HPDE6-E6E7 (cell line): Measurements from ENCODE around the gene C19orf25.
"Not testable (repeated sequence)": the region's sequence is repeated elsewhere in the genome, so short reads cannot be mapped to it uniquely, and the experiment has no call there.

Experiments used
- DNase-seq: peaks from one replicate; pipeline ENCODE4 v3.0.0; 2011; ENCODE audit warnings: missing footprints; ENCODE audit errors: extremely low spot score

The C19orf25 gene

DNA sequence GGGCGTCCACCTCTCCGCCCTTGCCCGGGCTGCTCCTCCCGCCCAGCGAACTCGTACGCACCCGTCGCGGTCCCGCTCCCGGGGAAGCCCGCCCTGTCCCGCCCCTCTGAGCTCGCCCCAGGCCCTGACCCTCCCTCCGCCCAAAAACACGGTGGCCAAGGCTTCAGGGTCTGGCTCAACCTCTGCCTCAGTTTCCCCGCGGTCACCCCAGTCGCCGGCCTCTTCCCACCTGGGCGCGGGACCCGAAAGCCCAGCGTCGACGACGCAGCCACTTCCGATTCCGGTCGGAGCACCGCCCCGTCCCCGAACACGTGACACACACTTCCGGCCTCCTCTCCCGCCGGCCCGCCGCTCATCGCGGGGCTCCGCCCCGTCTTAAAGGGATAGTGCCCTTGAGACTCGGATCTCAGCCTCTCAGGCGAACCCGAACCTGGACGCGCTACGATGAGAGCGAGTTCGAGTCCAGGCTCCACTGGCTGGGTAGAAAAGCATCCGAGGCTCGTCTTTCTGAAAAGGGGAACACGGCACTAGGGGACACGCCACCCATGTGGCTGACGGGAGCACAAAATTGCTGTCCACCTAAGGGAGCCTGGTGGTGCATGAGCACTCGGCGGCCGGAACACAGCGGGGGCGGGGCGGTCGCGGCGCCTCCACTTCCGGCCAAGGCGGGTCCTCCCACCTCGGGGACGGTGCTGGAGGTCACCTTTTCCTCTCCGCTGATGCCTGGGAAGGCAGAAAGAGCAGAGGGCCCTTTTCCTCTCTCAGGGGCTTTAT is at the start of gene C19orf25:
C19orf25 (minus strand) TSS at position 282 of the 774 bp plus-strand sequence. CDS start 312 bp downstream, outside the sequence.
- DNase-seq: peak; percentile 88

DNA sequence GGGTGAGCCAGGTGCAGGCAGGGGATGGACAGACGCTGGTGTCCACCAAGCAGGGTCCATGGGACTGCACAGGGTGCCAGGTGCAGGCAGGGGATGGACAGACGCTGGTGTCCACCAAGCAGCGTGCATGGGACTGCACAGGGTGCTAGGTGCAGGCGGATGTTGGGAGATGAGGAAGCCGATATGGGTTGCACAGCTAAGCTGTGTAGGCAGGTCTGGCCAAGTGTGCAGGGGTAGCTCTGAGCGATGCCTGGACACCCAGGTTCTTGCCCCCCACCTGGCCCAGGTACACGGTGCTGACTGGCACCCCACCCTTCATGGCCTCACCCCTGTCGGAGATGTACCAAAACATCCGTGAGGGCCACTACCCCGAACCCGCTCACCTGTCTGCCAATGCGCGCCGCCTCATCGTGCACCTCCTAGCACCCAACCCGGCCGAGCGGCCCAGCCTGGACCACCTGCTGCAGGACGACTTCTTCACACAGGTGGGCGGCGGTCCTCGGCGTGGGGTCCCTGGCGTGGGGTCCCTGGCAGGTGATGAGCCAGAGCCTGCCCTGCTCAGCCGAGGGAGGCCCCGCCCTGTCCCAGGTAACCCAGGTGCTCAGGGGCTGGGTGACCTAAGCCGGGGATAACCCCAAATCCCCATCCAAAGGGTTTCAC is 48.8 kb upstream of the C19orf25 start:
- DNase-seq: no peak

DNA sequence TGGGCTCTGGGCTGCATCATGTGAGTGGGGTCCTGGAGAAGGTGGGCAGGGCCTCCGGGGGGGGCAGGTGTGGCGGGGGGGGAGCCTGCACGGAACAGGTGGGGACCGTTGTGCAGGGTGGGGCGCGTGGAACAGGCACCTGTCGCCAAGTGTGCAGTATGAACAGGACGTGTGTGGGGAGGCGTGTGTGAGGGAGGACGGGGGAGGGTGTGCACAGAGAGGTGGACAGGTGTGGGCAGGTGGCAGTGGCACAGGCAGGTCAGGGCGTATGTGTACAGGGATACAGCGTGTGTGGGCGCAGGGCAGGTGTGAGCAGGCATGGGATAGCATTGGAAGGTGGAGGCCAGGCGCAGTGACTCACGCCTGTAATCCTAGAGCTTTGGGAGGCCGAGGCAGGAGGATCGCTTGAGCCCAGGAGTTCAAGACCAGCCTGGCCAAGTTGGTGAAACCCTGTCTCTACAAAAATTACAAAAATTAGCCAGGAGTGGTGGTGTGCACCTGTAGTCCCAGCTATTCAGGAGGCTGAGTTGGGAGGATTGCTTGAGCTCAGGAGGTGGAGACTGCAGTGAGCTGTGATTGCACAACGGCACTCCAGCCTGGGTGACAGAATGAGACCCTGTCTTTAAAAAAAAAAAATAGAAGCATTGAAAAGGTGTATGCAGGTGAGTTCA is 48.1 kb upstream of the C19orf25 start:
- DNase-seq: no peak

DNA sequence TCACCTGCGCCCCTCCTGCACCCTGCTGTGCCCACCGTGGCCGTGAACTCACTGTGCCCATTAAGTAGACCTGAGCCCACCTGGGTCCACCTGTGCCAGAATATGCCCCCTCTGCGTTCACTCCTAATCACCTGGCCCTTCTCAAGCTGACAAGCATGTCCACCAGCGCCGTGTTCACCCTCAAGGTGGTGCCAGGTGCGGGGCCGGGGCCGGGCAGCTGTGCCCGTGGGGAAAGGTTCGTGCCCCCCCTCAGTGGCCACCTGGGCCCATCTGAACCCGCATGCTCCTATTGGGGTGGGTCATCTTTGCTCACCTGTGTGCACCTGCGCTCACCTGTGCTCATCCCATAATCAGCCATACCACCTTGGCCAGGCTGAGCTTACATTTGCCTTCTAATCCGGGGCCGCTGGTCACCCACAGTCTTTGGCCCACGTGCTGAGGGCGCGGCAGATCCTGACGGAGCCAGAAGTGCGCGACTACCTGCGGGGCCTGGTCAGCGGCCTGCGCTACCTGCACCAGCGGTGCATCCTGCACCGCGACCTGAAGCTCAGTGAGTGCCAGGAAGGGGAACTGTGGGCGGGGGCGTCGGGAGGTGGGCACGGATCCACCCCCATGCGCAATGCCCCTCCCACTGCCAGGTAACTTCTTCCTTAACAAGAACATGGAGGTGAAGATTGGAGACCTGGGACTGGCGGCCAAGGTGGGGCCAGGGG is 47.2 kb upstream of the C19orf25 start:
- DNase-seq: no peak

DNA sequence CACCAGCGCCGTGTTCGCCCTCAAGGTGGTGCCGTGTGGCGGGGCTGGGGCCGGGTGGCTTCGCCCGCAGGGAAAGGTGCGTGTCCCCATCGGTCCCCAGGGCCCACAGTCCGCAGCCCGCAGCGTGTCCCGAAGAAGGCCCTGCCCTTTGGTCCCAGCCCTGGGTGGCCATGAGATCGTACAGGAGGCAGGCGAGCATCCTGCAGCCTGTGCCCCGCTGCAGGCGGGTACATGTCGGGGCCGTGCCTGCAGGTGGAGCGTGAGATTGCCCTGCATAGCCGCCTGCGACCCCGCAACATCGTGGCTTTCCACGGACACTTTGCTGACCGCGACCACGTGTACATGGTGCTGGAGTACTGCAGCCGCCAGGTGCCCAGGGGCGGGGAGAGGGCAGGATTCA is 46.3 kb upstream of the C19orf25 start:
- DNase-seq: no peak

DNA sequence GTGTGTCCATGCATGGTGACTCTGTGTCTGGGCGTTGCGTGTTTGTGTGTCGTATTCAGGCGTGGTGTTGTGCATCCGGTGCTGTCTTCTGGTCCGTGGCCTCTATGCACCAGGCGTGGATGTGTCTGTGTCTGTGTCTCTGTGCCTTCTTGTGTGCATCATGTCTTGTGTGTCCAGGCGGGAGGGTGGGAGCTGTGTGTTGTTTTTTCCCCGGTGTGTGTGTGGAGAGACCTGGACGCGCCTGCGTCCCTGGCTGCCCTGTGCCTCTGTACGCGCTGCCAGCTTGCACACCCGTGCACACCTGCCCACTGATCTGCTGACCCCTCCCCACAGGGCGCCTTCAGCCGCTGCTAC is 45.9 kb upstream of the C19orf25 start:
- no peak for DNase-seq

DNA sequence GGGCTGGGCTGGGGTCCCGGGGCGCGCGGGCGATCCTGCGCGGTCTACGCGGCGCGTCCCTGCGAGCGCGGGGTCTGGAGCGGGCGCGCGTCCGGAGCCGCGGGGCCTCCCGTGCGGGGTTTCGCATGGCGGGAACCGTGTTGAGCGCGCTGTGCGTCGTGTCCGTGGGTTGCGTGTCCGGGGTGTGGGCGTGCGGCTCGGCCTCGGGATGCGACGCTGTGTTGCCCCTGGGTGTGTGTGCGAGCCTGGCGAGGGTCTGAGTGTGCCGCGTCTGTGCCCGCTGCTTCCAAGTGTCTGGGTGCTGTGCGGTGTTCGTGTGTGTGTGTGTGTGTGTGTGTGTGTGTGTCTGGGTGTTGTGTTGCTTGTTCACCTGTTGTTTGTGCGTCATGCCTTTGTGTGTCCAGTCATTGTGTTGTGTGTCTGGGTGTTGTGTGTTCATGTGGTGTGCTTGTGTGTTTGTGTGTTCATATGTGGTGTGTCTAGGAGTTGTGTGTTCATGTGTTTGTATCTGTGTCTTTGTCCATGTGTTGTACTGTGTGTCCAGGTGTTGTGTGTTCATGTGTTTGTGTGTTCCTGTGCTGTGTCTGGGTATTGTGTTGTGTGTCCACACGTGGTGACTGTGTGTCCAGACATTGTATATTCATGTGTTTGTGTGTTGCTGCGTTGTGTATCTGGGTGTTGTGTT is 45.4 kb upstream of the C19orf25 start:
- no peak for DNase-seq

DNA sequence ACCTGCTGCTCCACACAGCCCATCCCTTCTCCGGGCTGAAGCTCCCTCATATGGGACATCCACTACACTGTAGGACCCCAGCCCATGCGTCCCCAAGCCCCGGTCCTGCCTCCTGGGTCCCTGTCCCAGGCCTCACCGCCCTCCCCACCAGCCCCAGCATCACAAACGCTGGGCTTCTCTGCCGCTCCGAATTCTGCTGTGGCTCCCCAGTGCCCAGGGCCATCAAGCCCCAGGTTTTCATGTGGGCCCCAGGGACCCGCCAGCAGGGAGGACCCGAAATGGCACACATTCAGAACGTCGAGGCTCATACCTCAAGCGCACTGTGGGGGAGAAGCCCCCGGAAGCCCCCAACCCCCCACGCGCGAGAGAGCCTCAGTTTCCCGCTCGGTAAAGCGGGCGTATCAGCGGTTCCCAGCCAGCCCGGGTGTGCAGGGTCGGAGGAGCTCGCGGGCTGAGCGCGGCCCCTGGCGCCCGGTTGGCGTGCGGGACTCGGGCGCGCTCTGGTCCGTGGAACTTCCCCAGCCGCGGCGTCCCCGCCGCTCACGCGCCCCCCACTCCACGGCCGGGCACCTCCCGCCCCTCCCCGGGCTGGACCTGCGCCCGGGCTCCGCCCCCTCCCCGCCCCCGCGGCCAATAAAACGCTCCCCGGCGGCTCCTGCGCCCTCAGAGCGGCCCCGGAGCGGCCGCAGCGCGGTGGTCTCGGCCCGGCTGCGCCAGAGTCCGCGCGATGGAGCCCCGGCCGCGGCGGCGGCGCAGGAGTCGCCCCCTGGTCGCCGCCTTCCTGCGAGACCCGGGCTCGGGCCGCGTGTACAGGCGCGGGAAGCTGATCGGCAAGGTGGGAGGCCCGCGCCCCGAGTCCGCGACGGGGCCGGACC is 44.6 kb upstream of the C19orf25 start, which contains the start of gene PLK5:
PLK5 (plus strand) TSS at position 666 of the 875 bp plus-strand sequence. CDS start 2,920 bp downstream, outside the sequence.
- no peak for DNase-seq

DNA sequence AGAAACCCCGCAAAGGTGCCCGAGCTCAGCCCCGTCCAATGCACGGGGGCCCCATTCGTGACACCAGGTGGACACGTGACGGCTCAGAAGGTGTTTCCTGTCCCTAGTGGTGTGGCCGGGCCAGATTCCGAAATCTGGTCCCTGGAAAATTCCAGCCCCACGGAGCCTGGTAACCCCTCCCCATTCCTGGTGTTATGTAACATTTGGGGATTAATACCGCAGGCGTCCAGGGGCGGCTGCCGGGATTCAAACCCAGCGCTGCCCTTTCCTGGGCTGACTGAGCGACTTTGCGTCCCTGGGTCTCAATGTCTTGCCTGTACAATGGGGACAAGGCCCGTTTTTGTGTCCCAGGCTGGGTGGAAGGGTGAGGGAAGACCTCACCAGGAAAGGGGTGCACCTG is 43.8 kb upstream of the C19orf25 start:
- DNase-seq: no peak

DNA sequence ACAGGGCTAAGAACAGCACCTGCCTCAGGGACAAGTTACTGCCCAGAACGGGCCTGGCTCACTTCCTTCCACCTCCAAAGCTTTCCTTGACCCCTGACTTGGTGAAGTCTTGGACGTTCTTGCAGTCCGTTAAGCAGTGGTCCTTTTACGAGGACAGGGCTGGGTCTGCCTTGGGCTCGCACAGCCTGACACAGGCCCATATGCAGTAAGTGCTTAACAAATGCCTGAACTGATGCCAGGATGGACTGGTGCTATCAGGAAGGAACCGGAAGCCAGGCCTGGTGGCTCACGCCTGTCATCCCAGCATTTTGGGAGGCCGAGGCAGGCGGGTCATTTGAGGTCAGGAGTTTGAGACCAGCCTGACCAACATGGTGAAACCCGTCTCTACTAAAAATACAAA is 43.0 kb upstream of the C19orf25 start:
- no peak for DNase-seq

DNA sequence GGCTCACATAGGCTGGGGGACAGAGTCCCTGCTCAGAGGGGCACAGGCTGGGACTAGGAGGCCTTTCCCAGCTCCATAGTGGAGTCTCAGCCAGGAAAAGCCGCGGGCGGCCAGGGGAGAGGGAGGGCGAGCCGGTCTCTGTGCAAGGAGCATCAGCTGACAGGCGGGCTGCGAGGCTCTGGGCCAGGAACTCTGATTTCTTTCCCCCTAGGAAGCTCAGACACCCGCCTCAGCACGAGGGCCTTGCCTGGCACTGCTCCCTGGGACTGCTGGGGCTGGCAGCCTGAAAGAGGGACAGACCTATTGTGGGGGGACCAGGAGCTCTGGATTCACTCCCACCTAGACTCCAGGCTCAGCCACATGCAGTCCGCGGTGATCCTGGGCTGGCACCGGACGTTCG is 42.6 kb upstream of the C19orf25 start:
- no peak for DNase-seq

DNA sequence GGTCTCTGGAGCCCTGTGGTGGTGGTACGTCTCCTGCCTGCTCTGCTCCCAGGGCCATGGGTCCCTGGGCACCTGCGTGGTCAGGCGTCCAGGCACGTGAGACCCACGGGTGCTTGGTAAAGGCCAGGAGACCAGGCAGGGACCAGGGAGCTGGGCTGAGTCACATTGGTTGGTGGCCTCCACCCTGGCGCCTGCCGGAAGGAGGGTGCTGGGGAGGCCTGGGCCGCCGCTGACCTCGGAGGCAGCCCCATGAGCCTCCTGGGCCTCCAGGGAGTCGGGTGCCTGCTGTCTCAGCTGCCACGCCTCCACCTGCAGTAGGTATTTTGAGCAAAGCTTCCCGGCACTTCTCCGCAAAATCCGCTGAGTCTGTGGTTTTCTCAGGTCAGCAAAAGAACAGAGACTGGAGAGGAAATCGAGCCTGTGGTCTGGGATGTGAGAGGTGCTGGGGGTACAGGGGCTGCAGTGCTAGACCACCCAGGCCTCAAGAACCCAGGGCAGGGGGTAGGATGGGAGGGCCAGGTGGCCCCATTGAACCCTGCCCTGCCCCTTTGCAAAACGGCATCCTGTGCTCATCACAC is 41.3 kb upstream of the C19orf25 start:
- no peak for DNase-seq

DNA sequence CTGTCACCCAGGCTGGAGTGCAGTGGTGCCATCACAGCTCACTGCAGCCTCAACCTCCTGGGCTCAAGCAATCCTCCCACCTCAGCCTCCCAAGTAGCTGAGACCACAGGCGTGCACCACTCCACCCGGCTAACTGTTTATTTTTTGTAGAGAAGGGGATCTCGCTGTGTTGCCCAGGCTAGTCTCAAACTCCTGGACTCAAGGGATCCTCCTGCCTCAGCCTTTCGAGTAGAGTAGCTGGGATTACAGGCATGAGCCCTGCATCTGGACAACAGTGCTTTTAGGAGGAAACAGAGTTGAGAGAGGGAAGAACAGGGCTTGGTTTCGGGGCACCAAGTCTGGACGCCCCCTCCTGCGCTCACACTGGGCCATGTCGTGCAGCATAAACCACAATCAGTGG is 40.8 kb upstream of the C19orf25 start:
- not testable (repeated sequence) for DNase-seq

DNA sequence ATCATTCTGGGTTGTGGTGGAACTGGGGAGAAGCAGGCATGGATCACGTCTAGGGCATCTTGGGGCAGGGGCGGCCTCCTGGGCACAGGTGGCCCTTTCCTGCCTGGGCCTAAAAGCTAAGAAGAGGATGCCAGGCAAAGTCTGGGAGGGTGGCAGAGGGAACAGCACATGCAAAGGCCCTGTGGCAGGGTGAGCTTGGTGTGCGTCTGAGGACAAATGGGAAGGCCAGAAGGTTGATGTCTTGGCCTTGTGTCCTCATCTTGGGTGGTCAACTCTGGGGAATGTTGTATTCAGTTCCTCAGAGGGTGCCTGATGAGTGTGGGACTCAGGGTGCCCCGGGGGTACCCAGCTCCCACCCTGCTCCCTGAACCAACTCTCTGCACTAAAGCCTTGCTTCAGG is 39.5 kb upstream of the C19orf25 start:
- DNase-seq: no peak

DNA sequence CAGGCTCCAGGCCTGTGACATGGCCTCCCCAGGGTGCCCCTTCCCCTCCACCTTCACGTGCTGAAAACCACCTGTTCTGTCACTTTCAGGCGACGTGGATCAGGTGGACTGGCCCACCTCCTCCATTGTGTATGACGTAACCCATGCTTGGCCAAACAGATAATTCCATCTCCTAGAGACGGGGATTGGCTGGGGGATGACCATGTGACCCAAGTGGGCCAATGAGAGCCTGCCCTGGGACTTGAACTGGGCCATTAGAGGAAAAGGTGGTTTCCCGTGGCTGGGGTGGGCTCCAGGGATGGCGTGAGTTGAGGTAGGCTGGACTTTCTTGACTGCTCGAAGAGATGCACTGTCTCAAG is 37.4 kb upstream of the C19orf25 start:
- no peak for DNase-seq

DNA sequence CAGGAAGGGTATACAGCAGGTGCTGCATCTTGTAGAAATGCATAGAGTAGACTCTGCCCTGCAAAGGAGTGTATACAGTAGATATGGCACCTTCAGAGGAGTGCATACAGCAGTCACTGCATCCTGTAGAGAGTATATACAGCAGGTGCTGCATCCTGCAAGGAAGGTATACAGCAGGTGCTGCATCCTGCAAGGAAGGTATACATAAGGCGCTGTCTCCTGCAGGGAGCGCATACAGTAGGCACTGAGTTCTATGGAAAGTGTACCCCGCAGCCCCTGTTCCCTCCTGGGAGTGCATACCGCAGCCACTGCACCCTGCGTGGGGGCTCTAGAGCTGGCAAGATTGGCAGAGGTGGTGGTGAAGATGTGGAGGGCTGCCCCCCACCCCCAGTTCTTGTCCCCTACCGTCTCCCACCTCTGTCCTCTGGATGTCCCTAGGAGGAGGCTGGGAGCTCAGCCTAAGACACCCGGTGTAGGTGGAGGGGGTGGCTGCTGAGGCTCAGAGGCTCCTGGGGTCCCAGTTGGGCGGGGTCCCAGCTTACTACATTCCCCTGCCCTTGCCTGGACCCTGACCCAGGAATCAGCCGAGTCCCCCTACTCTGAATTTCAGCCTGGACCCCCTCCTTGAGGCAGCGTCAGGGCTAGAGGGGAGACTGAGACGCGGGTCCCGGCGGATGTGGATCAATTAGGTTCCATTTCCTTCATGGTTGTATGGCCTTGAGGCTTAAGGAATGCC is 36.1 kb upstream of the C19orf25 start:
- DNase-seq: no peak

DNA sequence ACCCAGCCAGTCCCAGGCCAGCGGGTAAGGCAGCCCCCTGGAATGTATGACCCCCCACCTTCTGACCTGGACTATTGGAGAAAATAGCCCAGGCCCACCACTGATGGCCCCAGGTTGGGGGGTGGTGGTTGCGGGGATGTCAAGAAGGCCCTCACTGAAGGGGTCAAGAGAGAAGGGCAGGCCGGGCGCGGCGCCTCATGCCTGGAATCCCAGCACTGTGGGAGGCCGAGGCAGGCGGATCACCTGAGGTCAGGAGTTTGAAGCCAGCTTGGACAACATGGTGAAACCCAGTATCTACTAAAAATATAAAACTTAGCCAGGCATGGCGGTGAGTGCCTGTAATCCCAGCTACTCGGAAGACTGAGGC is 35.3 kb upstream of the C19orf25 start:
- no peak for DNase-seq

DNA sequence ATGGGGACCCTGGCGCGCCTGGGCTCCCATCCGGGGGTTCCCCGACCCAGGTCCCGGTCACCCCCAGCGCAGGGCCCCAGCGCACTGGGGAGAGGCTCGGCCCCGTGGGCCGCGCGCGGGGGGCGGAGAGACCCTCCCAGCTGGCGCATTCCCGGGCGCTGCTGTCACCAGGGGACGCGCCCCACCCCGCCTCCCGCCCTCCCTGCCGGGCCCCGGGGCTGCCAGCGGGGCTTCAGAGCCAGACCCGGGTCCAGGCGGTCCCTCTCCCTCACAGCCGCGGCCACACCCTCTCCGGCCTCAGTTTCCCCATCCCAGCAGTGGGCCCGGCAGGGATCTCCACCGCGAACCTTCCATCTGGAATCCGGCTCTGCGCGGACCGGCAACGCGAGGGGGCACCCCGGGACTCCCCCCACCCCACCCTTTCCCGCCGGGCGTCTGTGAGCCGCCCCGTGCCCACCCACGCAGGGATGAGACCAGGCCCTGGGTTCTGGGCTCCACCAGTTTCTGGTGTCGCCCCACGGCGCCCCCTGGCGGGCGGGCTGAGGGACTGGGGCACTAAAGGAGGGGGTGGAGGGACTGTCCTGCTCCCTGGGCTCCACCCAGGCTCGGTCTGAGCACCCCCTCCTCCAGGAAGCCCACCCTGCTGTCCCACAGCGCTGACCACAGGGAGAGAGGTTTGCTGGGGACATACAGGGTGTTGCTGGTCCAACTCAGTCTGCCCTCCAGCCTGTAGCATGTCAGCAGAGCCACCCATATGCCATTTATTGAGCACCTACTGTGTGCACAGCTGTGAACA is 34.7 kb upstream of the C19orf25 start:
- peak; percentile 61 for DNase-seq
